Kidney (tissue), 14 donors: ENCODE results near the gene EVI2A. TPM values are rescaled to one million over a fixed set of nuclear protein-coding genes. Genes with fewer than 3 reads are reported as not detected.

Experiments
- DNase-seq, 5 donors: peaks; one replicate each; pipeline ENCODE4 v3.0.0-alpha.2; 2013 to 2020
- FAIRE-seq: peaks from 2 replicates; lab custom pipeline; 2012; peaks lifted over from hg19 to GRCh38; lab: Jason Lieb, UNC
- H3K27ac ChIP-seq, 2 donors: one replicate each; pipeline ENCODE4 v1.7.0; 2013; ENCODE audit warnings: low read depth in 2 of 2, low read length in 2 of 2, inconsistent platforms in 1 of 2
- H3K27me3 ChIP-seq: one replicate; pipeline ENCODE4 v1.7.1; 2013; ENCODE audit warnings: low read length, inconsistent platforms; ENCODE audit not compliant: control insufficient read depth, insufficient read depth
- H3K36me3 ChIP-seq, 3 donors: one replicate each; pipeline versions ENCODE4 v1.7.0 to v1.7.1; 2013; ENCODE audit warnings: low read length in 3 of 3, control low read depth in 1 of 3, inconsistent platforms in 1 of 3; ENCODE audit not compliant: insufficient read depth in 3 of 3, control insufficient read depth in 2 of 3
- H3K4me1 ChIP-seq, 3 donors: one replicate each; pipeline versions ENCODE4 v1.7.0 to v1.7.1; 2013; ENCODE audit warnings: low read length in 3 of 3, inconsistent platforms in 1 of 3, low read depth in 1 of 3; ENCODE audit not compliant: control insufficient read depth in 2 of 3, insufficient read depth in 2 of 3
- H3K4me3 ChIP-seq, 3 donors: one replicate each; pipeline versions ENCODE4 v1.7.0 to v1.8.1; 2013; ENCODE audit warnings: low read length in 3 of 3, control low read depth in 1 of 3, inconsistent platforms in 1 of 3
- H3K9ac ChIP-seq, 3 donors: one replicate each; pipeline versions ENCODE4 v1.7.0 to v1.7.1; 2013; ENCODE audit warnings: low read length in 3 of 3, control low read depth in 1 of 3, inconsistent platforms in 1 of 3
- H3K9me3 ChIP-seq, 3 donors: one replicate each; pipeline versions ENCODE4 v1.7.0 to v1.7.1; 2013; ENCODE audit warnings: low read length in 3 of 3, control low read depth in 1 of 3, inconsistent platforms in 1 of 3; ENCODE audit not compliant: control insufficient read depth in 2 of 3, insufficient read depth in 1 of 3
- CTCF ChIP-seq: IDR thresholded peaks from 3 replicates; pipeline ENCODE4 v1.5.1; 2012; ENCODE audit warnings: mild to moderate bottlenecking, moderate library complexity, borderline replicate concordance; ENCODE audit not compliant: insufficient read depth; ENCODE audit errors: extremely low read depth
- intact Hi-C: fragments of 100-400 bp; cut with DNase I; formaldehyde crosslinking; loops from one replicate; pipeline ENCODE4 v1.11.1; 2022
- polyA plus RNA-seq: library from polyadenylated mRNA; stranded (reverse); fragments of 350-450 nt; fragmentation: Illumina TruSeq; extraction: RNeasy Lipid Tissue Mini Kit (QIAGEN cat#74804); gene quantifications from one replicate; pipeline ENCODE4 v1.2.3, GENCODE V29; 2014; ENCODE audit warnings: low read depth, low replicate concordance; ENCODE audit not compliant: insufficient read depth
- total RNA-seq: library from RNA; stranded (reverse); fragmentation: NEBNext Ultra II Directional; extraction: Animal tissue kit (Norgen Biotek cat#: 25700); gene quantifications from one replicate; pipeline ENCODE4 v1.2.1, GENCODE V29; 2021
- donor health status: control.
- donor health status: control.
- donor health status: control.
- donor health status: control.
- donor health status: control.
- donor health status: DM: yes; HTN: yes; CAD: no.
- donor health status: Normal renal cell carcinoma (clear cell type).

Gene EVI2A
- total and polyA plus RNA-seq, 2 donors from 2014 or later, result 1.3 to 10.8 TPM

DNA sequence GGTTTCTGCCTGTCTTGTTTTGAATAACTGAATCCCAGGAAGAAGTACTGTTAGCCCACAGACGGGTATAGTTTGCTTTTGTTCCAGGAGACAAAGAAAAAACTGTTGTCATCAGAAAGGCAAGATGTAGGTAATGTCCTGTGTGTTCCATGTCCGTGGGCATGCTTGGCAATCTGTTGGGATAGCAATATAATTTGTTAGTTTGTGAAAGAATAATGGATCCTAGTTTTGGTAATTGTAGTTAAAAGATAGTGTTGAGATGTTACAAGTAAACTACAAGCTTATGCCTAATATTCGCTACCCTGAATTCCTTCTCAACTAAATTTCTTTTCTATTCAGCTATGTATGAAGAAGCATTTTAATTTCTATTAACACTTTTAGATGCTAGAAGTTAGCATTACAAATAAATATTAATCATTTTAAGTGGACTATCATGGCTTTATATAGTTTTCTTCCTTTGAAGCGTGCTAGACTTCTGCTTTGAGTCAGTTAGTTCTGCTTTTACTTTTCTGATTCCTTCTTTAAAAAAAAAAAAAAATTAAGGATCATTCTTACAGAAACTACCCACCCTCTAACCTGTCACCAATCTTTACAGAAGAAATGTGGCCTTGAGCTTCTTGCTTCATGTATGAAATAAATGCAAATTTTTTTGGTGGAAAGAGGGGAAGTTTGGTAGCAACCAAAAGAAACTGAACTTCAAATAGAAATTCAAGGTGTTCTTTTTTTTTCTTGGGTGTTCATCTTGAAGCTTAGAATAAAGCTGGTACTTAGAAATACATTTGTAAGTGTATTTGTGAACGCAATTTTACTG lies 2.4 kb downstream of the EVI2A start:
- no peak for FAIRE-seq
- Histone ChIP-seq H3K9me3 (no peaks in the 10 kb centered on the region), H3K4me1 (no peaks in the 10 kb centered on the region), H3K4me3 (no peak overlapping the region), H3K27ac (no peak overlapping the region), H3K9ac (peak overlapping the region in 1 of 3 donors; percentile 27), H3K27me3 (no peaks in the 10 kb centered on the region), H3K36me3 (no peaks in the 10 kb centered on the region)
- no peak for DNase-seq
- TF ChIP-seq CTCF, result no peak
- intact Hi-C loops, result no loop called here

GRCh38 chr17:31318298-31318801 lies 3.1 kb downstream of the EVI2A start:
- Histone ChIP-seq H3K9me3 (no peaks in the 10 kb centered on the region), H3K27me3 (no peaks in the 10 kb centered on the region), H3K4me1 (no peaks in the 10 kb centered on the region), H3K9ac (no peak overlapping the region), H3K36me3 (no peaks in the 10 kb centered on the region), H3K4me3 (peak overlapping the region in 1 of 3 donors; percentile 31), H3K27ac (peak overlapping the region in 1 of 2 donors; percentile 45)
- TF ChIP-seq CTCF, result no peak
- FAIRE-seq, result no peak
- DNase-seq, result no peak
- intact Hi-C loops, result no loop called here

GRCh38 chr17:31314782-31315100 lies 6.7 kb downstream of the EVI2A start:
- H3K36me3 ChIP-seq, result no peaks in the 10 kb centered on the region
- no peak overlapping the region for H3K27ac ChIP-seq
- no peaks in the 10 kb centered on the region for H3K9me3 ChIP-seq
- intact Hi-C loops, result no loop called here
- H3K9ac ChIP-seq, result no peak overlapping the region
- H3K27me3 ChIP-seq, result no peaks in the 10 kb centered on the region
- no peak for DNase-seq
- no peak for TF ChIP-seq CTCF
- FAIRE-seq, result no peak
- H3K4me1 ChIP-seq, result no peaks in the 10 kb centered on the region
- no peak overlapping the region for H3K4me3 ChIP-seq
